Stimulated activated CD8-positive, alpha-beta memory T cell treated with anti-CD3 and anti-CD28 coated beads, Interleukin-15, amount 100 ng/mL, for 4 hours (primary cell): Measurements from ENCODE around the gene ENTPD6.
"Not testable (repeated sequence)": the region's sequence is repeated elsewhere in the genome, so short reads cannot be mapped to it uniquely, and the experiment has no call there.

Experiments used
- DNase-seq, 2 donors: peaks; one replicate each; pipeline ENCODE4 v3.0.0-alpha.2; 2020; ENCODE audit warnings: low read depth in 2 of 2

ENTPD6 gene

GRCh38 chr20:25256226-25256859 is 60.8 kb downstream of the ENTPD6 start:
- no peak for DNase-seq

GRCh38 chr20:25257130-25257529 is 61.6 kb downstream of the ENTPD6 start:
- no peak for DNase-seq

GRCh38 chr20:25257756-25258475 is 62.4 kb downstream of the ENTPD6 start:
- DNase-seq, result no peak

- no peak for DNase-seq
These were observed 62.9 kb downstream of the ENTPD6 start for GRCh38 chr20:25258476-25258805.

GRCh38 chr20:25258828-25259227 is 63.3 kb downstream of the ENTPD6 start:
- no peak for DNase-seq

GRCh38 chr20:25259358-25259757 is 63.8 kb downstream of the ENTPD6 start:
- DNase-seq, result no peak

GRCh38 chr20:25259788-25260254 is 64.3 kb downstream of the ENTPD6 start:
- DNase-seq, result peak in 1 of 2 donors; percentile 16

- DNase-seq, result not testable (repeated sequence)
These were observed 65.4 kb downstream of the ENTPD6 start for GRCh38 chr20:25260770-25261437.

GRCh38 chr20:25269057-25269832 is 73.7 kb downstream of the ENTPD6 start:
- no peak for DNase-seq

GRCh38 chr20:25269833-25270170 is 74.3 kb downstream of the ENTPD6 start:
- DNase-seq, result no peak

GRCh38 chr20:25270829-25271251 is 75.3 kb downstream of the ENTPD6 start:
- no peak for DNase-seq

- no peak for DNase-seq
These were observed 76.1 kb downstream of the ENTPD6 start for GRCh38 chr20:25271486-25272222.

GRCh38 chr20:25272223-25273000 is 76.9 kb downstream of the ENTPD6 start:
- DNase-seq, result no peak

GRCh38 chr20:25273046-25273445 is 77.5 kb downstream of the ENTPD6 start:
- DNase-seq, result no peak

GRCh38 chr20:25273541-25274358 is 78.2 kb downstream of the ENTPD6 start:
- DNase-seq, result no peak

- no peak for DNase-seq
These were observed 79.0 kb downstream of the ENTPD6 start for GRCh38 chr20:25274481-25274880.

- no peak for DNase-seq
These were observed 79.6 kb downstream of the ENTPD6 start for GRCh38 chr20:25274891-25275812.

GRCh38 chr20:25275813-25276532 is 80.5 kb downstream of the ENTPD6 start:
- DNase-seq, result no peak
